G401 (cell line): ENCODE measurements around the gene LTBP1. TPM values are rescaled to one million over a fixed set of nuclear protein-coding genes. Genes with fewer than 3 reads are reported as not detected.

ENCODE experiments used
- DNase-seq: peaks from one replicate; pipeline ENCODE4 v3.0.0-alpha.2; 2015; ENCODE audit warnings: low spot score
- in situ Hi-C: cut with HindIII; loops from 2 replicates; pipeline ENCODE4 v1.10.0; 2016; ENCODE audit warnings: low sequenced_read_pairs, mixed read lengths
- total RNA-seq: library from RNA; depleted of rRNA; stranded (reverse); fragments of >200 nt; shearing (Covaris generic); gene quantifications from 2 replicates; pipeline ENCODE4 v1.2.3, GENCODE V29; 2014

Gene LTBP1
- total RNA-seq, 1 experiment from 2014 or later = 12.5 TPM

DNA sequence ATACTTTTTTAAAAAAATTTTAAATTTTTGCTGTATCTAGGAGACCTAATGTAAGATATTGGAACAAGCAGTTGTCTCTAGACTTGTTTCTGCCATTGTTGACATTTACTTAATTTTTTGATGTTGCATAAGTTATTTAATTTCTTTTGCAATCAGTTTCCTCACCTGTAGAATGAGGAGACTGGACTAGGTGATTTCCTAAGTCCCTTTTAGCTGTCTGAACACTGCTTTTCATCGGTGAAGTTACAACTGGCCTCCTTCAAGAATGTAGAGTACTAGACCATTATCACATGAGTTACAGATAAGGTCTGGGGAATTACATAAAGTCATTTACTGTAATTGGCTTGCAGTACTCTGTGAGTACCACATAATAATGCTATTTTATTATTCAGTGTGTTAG, 147.6 kb downstream of the LTBP1 start:
- DNase-seq = no peak
- in situ Hi-C loops = no loop called here

DNA sequence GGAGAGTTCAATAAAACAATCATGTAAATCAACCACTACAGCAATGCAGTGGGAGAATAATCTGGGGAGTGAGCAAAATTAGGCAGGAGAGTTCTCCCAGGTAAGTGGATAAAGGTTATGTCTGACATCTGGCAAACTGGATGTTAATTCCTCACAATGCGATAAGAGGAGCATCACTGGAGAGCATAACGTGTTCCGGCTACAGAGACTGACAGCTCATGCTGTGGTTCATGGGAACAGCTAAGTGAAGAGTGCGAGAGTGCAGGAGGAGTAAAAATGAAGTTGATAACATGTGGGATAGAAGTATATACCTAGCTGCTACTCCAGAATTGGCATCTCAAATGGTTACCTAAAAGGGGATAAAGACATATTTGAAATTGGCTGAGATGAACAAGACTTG, 153.2 kb downstream of the LTBP1 start:
- no peak for DNase-seq

DNA sequence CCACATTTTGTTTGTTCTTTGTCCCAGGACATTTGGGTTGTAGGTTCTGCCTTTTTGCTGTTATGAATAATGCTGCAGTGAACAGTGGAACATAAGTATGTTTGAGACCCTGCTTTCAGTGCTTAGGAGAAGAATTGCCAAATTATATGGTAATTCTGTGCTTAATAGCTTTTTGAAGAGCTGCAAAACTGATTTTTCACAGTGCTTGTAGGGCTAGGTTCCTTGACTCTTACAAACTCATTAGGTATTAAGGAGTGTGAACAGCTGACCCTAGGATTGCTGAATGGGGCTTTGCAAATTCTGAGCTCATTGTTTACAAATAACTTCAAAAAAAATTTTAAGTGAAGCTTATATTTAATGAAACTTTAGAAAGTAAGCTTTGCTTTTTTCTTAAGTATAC, 154.2 kb downstream of the LTBP1 start:
- no peak for DNase-seq
- in situ Hi-C loops = no loop called here

More for the DNA sequence above, 153.2 kb downstream of the LTBP1 start:
- in situ Hi-C loops = no loop called here

DNA sequence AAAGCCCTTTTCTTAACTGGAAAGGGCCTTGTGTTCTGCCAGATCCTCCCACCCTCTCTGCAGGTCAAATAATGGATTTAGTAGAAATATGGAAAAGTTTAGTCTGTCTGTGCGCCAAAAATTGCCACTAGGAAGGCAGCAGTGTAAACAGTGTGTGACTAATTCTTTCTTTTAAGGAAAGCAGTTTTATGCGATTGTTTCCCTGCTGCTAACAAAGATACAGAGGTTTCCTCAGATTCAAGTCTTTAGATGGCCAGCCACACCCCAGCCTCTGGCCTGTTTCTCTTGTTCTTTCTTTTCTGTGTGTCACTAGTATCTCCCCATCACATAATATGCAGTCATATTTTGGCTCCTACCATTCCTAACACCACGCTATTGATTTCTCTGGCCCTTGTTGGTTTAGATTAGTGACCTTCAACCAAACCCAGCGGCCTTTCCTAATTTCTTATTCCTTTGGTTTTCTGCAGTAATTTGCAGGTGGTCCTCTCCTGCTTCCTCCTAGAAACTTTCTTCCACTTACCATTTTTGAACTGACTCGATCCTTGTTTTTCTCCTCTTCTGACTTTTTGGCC, 157.4 kb downstream of the LTBP1 start:
- no peak for DNase-seq
- in situ Hi-C loops = no loop called here

DNA sequence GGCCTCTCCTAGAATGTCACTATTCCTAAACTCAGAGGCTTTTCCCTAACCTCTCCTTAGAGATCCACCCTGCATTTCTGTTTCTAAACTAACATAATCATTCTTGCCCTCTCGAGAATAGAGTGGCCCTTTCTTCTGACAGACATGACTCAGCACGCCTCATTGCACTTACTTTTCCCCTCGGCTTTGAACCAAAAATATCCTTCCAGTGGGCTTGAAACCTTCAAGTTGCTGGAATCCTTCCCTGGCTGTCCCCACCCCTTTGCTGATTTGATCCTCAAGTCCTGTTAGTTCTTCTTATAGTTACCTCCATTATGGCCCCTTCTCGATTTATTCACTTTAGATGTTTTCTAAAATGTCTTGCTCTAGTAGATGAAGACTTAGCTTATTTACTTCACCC, 158.0 kb downstream of the LTBP1 start:
- no peak for DNase-seq

DNA sequence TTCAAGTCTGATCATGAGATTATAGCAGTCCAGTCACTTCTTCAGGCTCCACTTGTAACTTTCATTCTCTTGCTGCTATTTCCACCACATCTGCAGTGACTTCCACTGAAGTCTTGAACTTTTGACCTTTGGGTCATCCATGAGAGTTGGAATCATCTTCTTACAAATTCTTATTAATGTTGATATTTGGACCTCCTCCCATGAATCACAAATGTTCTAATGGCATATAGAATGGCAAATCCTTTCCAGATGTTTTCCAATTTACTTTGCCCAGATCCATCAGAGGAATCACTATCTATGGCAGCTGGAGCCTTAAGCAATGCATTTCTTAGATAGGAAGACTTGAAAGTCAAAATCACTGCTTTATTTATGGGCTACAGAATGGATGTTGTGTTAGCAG, 159.4 kb downstream of the LTBP1 start:
- in situ Hi-C loops = no loop called here
- no peak for DNase-seq

More for the DNA sequence above, 158.0 kb downstream of the LTBP1 start:
- in situ Hi-C loops = no loop called here

DNA sequence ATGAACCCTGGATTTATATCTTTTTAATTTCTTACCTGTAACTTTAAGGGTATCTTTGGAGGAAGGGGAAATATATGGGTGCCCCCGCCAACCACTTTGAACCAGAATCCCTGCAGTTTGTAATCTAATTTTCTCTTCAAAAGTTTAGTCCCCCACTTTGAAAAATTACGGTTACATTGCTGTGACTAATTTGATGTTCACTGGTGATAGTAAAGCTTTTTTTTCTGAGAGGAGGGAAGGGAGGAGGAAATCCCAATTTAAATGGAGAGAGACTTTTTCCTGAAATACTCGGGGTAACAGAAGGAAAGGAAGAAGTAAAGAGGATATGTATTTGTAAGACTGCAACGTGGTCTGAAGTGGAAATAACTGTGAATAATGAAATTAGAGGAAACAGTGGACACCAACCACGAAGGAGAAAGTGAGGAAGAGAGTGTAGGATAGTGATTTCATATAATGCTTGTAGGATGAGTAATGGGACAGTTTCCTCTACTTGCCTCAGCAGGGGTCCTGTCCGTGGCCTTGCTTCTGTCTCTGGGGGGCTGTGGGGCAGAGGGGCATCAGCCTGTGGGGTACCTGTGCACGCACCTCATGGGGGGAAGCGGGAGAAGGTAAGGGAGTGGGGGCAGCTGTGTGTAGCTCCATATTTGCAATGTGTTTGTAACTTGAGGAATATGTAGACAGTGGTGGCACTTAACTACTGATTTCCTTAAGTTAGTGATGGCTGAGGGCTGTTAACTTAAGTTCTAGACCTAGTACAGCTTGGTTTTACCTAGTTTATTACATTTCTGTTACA, 161.1 kb downstream of the LTBP1 start:
- in situ Hi-C loops = no loop called here

DNA sequence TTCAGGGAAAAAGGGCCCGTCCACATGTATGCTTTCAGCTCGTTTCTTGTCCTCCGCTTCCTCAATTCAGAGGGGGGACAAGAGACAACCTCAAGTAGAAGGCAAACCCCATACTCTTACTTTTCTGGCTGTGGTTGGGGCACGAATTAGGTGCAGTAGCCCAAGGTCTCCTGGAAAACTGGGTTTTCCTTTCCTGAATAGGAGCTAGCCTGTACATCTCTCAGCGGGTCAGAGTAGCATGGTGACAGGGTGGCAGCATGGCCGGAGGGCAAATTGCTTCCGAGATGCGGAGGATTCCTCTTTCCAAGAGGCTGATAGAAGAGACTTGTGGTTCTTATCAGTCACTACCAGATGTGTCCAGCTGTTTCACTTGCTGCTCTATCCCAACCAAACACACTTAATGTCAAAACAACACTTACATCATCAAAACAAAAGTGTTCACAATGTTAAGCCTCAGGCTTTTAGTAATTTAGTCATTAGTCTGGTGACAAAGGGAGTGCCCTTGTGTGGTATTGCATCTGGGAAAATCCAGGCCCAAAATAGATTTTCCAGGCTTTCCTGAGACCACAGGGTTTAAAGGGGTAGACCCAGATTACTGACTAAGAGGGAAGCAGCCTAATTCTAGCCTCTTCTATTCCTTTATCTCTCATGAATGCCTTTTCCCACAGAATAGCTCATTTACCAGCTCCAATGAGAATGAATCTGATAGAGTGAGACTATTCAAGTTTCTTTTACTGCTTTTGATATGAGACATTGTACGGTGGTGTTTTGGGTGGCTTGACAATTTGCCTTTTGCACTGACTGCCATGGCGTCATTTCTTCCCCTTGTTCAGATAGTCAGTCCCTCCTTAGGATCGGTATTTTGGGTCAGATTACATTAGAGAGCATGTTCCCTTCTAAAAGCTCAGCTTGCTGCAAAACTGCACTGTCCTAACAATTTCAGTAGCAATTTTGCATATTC, 162.0 kb downstream of the LTBP1 start:
- in situ Hi-C loops = no loop called here
- no peak for DNase-seq

More for the DNA sequence above, 161.1 kb downstream of the LTBP1 start:
- no peak for DNase-seq

DNA sequence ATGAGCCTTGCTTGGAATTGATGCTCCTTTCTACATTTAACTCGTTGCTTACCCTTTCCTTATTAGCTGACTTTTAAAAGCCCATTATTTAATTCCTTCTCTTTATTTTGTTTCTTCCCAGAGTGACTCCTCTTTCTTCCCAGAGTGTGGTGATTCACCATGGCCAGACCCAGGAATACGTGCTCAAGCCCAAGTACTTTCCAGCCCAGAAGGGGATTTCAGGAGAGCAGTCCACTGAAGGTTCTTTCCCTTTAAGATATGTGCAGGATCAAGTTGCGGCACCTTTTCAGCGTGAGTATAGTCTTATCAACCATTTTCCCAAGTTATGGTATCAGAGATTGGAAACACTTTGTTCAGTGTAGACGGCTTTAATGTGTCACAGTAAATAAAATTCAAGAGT, 163.7 kb downstream of the LTBP1 start:
- in situ Hi-C loops = no loop called here
- DNase-seq = no peak

DNA sequence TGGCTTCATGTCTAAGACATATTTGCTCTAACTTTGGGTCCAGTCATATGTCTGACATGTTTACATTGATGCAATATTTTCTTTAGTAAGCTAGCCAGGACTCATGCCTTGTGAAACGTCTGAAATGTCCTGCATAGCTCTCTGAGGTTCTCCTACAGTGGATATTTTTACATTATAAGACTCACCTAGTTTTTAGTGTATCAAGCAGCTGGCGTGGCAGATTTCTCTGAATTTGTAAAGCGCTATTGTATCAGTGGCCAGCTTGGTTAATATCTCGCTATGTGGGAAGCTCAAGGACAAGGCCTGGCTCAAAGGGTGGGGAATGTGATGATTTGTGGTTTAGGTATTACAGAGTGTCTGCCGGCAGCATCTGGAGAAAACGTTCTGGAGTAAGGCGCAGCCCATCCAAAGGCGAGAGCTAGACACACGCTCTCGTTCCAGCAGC, 164.3 kb downstream of the LTBP1 start:
- in situ Hi-C loops = no loop called here
- DNase-seq = no peak

DNA sequence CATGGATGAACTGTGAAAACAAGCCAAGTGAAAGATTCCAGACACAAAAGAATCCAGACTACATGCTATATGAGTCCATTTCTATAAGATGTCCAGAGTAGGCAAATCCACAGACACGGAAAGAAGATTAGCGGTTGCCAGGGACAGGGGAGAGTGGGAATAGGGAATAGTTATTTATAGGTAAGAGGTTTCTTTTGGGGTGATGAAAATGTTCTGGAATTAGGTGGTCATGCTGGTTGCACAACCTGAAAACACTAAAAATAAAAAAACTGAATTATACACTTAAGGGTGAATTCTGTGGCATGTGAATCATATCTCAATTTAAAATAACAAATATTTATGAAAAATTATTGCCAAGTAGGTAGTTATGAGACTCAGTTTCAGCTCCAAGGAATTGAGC, 168.4 kb downstream of the LTBP1 start:
- DNase-seq = no peak
- in situ Hi-C loops = no loop called here

DNA sequence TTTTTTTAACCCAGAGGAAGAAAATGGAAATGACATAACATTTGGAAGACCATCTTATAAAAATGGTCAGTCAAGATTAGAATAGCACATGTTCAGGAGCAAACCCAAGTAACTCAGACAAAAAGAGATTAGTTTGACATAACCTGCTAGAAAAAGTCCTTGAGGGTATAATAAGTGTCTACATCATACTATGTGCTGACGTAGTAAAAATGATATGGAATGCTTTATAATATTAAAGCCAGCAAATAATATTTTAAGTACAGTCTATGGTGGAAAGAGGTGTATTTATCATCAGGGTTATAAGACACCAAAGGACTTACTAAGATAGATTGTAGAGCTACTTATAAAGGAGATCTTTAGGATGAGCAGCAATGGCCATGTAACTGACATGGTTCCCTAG, 169.0 kb downstream of the LTBP1 start:
- in situ Hi-C loops = no loop called here
- DNase-seq = no peak

DNA sequence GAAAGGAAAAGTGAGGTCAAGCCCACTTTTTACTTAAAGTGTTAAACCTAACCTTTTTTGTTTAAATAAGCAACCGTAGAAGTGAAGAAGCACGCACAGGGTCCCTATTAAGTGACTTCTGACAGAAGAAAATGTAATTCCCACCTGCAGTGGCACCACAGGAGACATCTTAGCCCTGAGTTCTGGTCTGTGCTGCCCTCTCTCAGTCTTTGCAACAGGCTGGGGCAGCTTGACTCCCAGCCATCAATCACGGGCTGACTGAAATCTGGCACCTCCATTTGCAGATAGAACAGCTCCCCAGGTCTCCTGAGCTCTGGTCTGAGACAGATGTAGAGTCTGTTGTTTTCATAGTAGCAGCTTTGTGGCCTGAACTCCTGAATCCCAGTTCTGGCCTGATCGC, 170.0 kb downstream of the LTBP1 start:
- in situ Hi-C loops = no loop called here
- no peak for DNase-seq

DNA sequence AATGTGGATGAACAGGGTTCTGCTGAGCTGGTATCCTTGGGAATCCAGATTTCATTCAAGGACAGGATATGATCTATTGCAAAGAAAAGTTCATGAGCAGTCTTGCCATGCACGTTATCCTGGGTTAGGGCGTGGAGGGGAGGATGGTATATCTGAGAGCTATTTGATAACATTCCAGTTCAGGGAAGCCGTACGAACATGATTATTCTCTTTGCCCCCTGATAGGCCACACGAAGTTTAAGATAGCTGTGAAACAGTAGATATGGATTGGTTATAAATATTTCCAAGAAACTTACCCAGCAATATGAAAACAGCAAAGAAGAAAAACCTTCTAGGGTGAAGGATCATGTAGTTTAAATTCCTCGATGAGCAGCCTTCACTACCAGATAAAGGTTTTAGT, 171.9 kb downstream of the LTBP1 start:
- no peak for DNase-seq
- in situ Hi-C loops = no loop called here

DNA sequence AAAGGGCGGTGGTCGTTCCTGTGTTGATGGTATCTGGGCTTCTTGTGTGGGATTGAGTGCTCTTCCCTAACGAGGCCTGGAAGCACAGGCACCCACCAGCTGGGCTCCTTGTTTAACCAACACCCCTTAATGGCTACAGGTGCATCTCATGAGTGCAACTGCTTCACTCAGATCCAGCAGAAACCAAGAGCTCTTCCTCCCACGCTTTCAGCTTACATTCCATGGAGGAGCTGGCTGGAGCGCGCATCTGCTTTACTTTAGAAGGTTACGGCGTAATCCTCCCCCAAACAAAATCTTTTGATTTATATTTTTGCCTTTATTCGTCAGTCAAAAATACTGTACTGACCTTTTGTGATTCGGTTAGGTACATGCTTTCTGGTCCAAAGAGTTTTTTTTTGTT, 174.7 kb downstream of the LTBP1 start:
- in situ Hi-C loops = no loop called here
- no peak for DNase-seq

DNA sequence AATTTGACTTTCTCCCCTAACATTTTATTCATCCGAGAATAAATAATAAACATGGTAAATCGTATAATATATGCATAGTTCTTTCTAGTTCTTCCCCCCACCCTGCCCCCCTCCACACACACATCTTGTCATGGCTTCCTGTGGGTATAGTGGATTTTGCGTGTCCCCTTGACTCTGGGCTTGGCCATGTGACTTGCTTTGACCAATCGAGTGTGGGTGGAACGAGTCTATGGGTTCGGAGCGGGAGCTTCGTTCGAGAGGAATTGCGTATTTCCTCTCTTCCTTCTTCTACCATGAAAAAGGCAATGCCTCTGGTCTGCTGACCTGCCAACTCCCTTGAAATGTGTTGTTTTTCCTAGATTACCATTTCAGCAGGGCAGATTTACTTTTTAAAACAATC, 175.2 kb downstream of the LTBP1 start:
- in situ Hi-C loops = no loop called here
- DNase-seq = no peak

DNA sequence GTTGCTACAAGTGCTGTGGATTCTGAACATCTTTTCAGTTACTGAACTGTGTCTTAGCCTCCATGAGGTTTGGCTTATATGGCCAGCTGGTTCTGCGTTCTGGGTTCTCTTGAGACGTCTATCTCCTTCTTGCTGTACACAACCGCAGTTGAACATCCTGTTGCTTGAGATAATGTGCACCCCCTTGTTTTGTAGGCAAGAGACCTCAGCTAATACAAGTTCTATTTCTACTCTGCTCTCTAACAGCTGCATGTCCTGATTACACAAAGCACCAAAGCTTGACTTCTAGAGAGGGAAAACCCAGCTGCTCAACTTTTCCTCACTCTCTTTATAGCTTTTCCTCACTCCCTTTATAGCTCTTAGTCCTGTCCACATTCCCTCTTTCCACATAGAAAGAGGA, 176.0 kb downstream of the LTBP1 start:
- in situ Hi-C loops = no loop called here
- no peak for DNase-seq

DNA sequence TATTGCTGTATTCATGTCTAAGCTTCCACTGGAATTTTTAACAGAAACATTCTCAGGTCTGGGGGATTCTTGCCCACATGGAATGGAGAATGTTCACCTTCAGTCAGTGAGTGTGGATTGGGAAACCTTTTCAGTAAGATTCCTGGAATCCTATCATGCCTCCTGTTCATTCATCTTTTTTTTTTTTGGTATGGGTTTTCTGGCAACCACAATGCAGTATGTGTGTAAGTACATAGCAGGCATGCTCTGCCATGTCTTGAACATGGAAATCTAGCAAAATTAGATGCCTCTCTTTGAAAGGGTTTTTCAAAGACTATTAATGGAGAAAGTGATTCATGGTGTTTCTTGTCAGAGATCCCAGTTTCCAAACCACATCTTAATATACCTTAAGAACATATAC, 176.5 kb downstream of the LTBP1 start:
- no peak for DNase-seq
- in situ Hi-C loops = no loop called here

DNA sequence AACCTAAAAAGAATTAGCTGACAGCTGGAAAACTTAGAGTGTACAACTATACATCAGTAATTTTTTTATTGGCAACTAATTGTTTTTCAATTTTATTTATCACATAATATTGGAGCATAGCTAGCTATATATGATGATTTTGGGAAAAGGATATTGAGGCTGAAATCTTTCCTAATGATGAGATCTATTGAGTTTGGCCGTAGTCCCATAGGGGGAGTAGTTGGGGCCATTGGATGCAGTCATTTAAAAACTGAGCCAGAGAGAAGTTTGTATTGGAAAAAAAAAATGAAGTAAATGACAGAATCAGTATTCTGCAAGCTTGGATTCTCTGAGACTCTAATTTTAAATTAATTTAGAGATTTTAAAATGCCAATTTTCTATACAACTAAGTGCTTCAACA, 179.8 kb downstream of the LTBP1 start:
- in situ Hi-C loops = no loop called here
- no peak for DNase-seq

DNA sequence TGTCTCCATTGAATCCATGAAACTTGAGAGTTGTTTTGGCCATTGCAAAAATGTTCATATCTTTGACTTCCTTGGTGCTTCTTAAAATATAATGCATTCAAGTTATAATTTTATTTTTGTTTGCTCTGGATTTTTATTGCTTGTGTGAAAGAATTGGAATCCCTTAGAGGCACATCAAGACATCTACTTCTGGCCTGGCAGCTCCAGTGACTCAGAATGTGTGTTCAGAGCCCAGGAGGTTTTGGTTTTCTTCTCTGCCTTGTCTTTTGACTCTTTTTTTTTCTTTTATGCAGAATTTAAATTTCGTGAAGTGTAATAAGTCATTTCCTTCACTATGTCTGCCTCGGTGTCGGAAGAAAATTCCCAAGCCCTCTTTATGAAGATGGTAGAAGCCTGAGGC, 180.2 kb downstream of the LTBP1 start:
- DNase-seq = no peak
- in situ Hi-C loops = no loop called here
